Stimulated activated CD8-positive, alpha-beta memory T cell treated with anti-CD3 and anti-CD28 coated beads, Interleukin-4, amount 100 ng/mL, for 1 hour (primary cell): ENCODE results near the gene ALK.
"Not testable (repeated sequence)": the region's sequence is repeated elsewhere in the genome, so short reads cannot be mapped to it uniquely, and the experiment has no call there.

Experiments used
- DNase-seq, 2 donors: peaks; one replicate each; pipeline ENCODE4 v3.0.0-alpha.2; 2020; ENCODE audit warnings: low read depth in 2 of 2, low spot score in 1 of 2

The ALK gene

GRCh38 chr2:29844713-29845326 lies 76.6 kb downstream of the ALK start:
- DNase-seq = no peak

- DNase-seq = no peak
Measured at GRCh38 chr2:29841386-29842004, 79.9 kb downstream of the ALK start.

DNA sequence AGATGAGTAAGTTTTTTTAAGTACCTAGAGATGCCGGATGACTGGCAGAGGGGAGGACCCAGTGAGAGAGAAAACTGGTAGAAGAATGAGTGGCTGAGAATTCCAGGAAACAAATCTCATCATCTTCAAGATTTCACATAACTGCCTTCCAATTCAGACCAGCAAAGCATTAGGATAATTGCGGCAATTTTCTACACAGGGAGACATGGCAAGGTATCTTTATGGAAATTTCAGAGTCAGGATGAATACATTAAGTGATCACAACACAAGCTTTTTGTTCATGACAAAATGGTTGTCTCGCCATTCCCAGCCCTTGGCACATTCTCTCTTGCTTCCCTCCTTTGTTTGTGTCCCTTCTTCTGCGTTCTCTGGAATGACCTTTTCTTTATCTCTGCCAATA lies 82.1 kb downstream of the ALK start:
- no peak for DNase-seq

GRCh38 chr2:29837925-29838324 lies 83.5 kb downstream of the ALK start:
- no peak for DNase-seq

- no peak for DNase-seq
Measured at GRCh38 chr2:29834624-29835023, 86.8 kb downstream of the ALK start.

- DNase-seq = no peak
Measured at GRCh38 chr2:29834036-29834540, 87.3 kb downstream of the ALK start.

- DNase-seq = no peak
Measured at GRCh38 chr2:29831560-29831959, 89.8 kb downstream of the ALK start.

GRCh38 chr2:29829841-29830240 lies 91.5 kb downstream of the ALK start:
- DNase-seq = no peak

DNA sequence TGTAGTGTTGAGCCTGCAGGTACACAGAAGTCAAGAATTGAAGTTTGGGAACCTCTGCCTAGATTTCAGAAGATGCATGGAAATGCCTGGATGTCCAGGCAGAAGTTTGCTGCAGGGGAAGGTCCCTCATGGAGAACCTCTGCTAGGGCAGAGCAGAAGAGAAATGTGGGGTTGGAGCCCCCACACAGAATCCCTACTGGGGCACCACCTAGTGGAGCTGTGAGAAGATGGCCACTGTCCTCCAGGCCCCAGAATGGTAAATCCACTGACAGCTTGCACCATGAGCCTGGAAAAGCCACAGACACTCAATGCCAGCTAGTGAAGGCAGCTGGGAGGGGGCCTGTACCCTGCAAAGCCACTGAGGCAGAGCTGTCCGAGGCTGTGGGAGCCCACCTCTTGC lies 97.2 kb downstream of the ALK start:
- not testable (repeated sequence) for DNase-seq

GRCh38 chr2:29821591-29821990 lies 99.8 kb downstream of the ALK start:
- DNase-seq = no peak

DNA sequence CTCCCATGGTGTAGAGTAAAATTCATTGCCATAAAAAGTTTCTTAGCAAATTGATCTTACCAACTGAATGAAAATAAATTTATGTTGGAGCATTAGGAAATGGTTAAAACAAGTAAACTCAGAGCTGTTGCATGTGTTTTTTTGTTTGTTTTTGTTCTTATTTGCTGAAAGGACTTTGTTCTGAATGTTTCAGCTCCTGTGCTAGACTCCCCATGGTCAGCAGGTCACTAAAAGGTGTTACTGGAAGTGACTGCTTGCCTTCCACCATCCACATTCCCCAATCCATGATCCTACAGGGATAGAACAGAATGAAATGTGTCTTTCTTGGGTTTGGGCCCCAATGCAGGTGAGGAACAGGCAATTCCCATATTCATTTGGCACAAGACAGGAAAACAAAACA lies 101.8 kb downstream of the ALK start:
- DNase-seq = no peak

GRCh38 chr2:29817801-29818680 lies 103.3 kb downstream of the ALK start:
- DNase-seq = no peak

GRCh38 chr2:29817299-29817698 lies 104.1 kb downstream of the ALK start:
- DNase-seq = no peak

GRCh38 chr2:29816651-29817050 lies 104.7 kb downstream of the ALK start:
- DNase-seq = no peak

- DNase-seq = no peak
Measured at GRCh38 chr2:29811378-29811777, 110.0 kb downstream of the ALK start.

- no peak for DNase-seq
Measured at GRCh38 chr2:29810956-29811355, 110.4 kb downstream of the ALK start.

GRCh38 chr2:29808321-29808720 lies 113.1 kb downstream of the ALK start:
- DNase-seq = no peak

DNA sequence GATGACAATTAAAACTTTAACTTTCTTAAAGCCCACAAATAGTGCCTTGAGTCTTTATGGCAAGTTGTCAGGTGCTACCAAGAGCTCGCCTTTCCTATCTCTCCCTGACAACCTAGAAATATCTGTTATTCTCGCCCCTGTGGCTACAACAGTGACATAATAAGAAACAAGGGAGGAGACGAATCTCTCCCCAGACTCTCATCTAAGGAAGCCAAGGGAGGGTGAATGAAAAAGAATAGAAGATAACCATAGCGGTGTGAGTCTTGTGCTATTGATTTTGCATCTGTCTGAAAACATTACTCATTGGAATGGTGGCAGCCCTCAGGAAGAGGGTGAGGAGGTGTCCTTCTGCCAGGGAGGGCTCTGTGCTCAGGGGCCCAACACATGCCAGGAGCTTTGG lies 114.3 kb downstream of the ALK start:
- DNase-seq = no peak

GRCh38 chr2:29806461-29806860 lies 114.9 kb downstream of the ALK start:
- DNase-seq = no peak

DNA sequence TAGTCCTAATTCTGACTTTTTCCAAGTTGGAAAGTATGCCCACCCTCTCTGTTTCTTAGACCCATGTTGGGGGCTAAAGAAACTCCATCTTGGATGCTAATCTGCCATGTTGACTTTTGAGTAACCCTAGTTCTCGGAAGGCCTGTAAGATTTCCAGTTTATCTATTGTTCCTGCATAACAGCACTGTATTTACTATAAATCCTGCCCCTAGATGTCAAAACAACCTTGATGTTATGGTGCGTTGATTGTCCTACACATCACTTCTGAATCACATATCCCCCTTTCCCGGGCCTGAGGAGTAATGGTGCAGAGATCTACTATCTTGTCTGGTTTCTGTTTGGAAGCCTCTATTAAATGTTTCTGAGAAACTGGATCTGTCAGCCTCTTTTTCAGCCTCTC lies 116.7 kb downstream of the ALK start:
- no peak for DNase-seq

GRCh38 chr2:29803537-29803936 lies 117.8 kb downstream of the ALK start:
- no peak for DNase-seq

DNA sequence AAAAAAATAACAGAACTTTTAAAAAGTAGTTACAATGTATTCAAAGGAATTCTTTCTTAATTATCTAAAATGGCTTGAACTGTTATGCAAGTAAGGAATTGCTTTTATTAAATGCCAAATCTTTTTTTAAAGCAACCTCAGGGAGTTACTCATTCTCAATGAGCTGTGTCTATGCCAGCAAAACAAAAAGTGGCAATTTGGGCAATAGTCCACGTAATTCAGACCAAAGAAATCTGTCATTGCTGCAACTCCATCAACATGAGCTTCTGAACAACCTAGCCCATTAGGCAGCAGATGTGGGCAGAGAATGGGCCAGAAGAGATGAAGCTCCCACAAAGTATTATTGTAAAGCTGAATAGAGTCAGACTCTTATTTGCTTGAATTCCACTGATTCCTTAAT lies 118.4 kb downstream of the ALK start:
- no peak for DNase-seq
